Bronchial epithelial cell (primary cell): ENCODE results near the gene PLEKHM1. TPM values are rescaled to one million over a fixed set of nuclear protein-coding genes. Genes with fewer than 3 reads are reported as not detected.
"Not testable (repeated sequence)": the region's sequence is repeated elsewhere in the genome, so short reads cannot be mapped to it uniquely, and the experiment has no call there.

ENCODE experiments used
- DNase-seq: peaks from one replicate; pipeline ENCODE4 v3.0.0-alpha.2; 2010; ENCODE audit warnings: low read depth
- FAIRE-seq: peaks from 2 replicates; lab custom pipeline; 2011; peaks lifted over from hg19 to GRCh38; lab: Jason Lieb, UNC
- H3K27me3 ChIP-seq: 2 replicates; pipeline ENCODE4 v1.5.1; 2011; ENCODE audit warnings: low read length; ENCODE audit not compliant: control insufficient read depth, insufficient read depth
- H3K36me3 ChIP-seq: 2 replicates; pipeline ENCODE4 v1.5.1; 2011; ENCODE audit warnings: low read length; ENCODE audit not compliant: control insufficient read depth, insufficient read depth
- H3K4me3 ChIP-seq: 2 replicates; pipeline ENCODE4 v1.5.1; 2011; ENCODE audit warnings: mild to moderate bottlenecking, low read depth, low read length, control low read depth
- CTCF ChIP-seq: IDR thresholded peaks from 2 replicates; pipeline ENCODE4 v1.5.1; 2011; ENCODE audit warnings: mild to moderate bottlenecking, moderate library complexity, low read length, control low read depth, inconsistent platforms; ENCODE audit not compliant: insufficient read depth, severe bottlenecking
- total RNA-seq: library from RNA; depleted of rRNA; stranded (reverse); fragments of >200 nt; gene quantifications from 2 replicates; pipeline ENCODE4 v1.2.1, GENCODE V29; 2014

The PLEKHM1 gene
- 38.7 and 45.2 TPM in 2 replicates for total RNA-seq

- H3K36me3 ChIP-seq, FAIRE-seq, H3K27me3 ChIP-seq: not testable (repeated sequence)
- peak within 1 kb of the TSS; percentile 61 for H3K4me3 ChIP-seq
- peak; percentile 56 for DNase-seq
Measured at GRCh38 chr17:45490615-45491433, at the start of gene PLEKHM1. TSS of gene PLEKHM1 (minus strand) at chr17:45490721. CDS start at chr17:45482484, 8,237 bp downstream.

GRCh38 chr17:45538168-45538567 lies 47.6 kb upstream of the PLEKHM1 start:
- not testable (repeated sequence) for H3K4me3 ChIP-seq, H3K27me3 ChIP-seq, FAIRE-seq, H3K36me3 ChIP-seq, DNase-seq

- H3K4me3 ChIP-seq, FAIRE-seq, DNase-seq, H3K27me3 ChIP-seq, H3K36me3 ChIP-seq: not testable (repeated sequence)
Measured at GRCh38 chr17:45506072-45506471, 15.6 kb upstream of the PLEKHM1 start.

GRCh38 chr17:45505183-45505582 lies 14.7 kb upstream of the PLEKHM1 start:
- not testable (repeated sequence) for H3K36me3 ChIP-seq, FAIRE-seq, DNase-seq, H3K27me3 ChIP-seq, H3K4me3 ChIP-seq

GRCh38 chr17:45501092-45501707 lies 10.7 kb upstream of the PLEKHM1 start:
- TF ChIP-seq CTCF: peak; percentile 26
- not testable (repeated sequence) for H3K36me3 ChIP-seq, DNase-seq, H3K27me3 ChIP-seq, FAIRE-seq, H3K4me3 ChIP-seq

- H3K36me3 ChIP-seq, H3K4me3 ChIP-seq, DNase-seq, FAIRE-seq, H3K27me3 ChIP-seq: not testable (repeated sequence)
Measured at GRCh38 chr17:45500478-45500877, 10.0 kb upstream of the PLEKHM1 start.

GRCh38 chr17:45499208-45499607 lies 8.7 kb upstream of the PLEKHM1 start:
- not testable (repeated sequence) for H3K27me3 ChIP-seq, H3K4me3 ChIP-seq, DNase-seq, H3K36me3 ChIP-seq, FAIRE-seq

GRCh38 chr17:45498377-45498776 lies 7.9 kb upstream of the PLEKHM1 start:
- H3K36me3 ChIP-seq, FAIRE-seq, DNase-seq, H3K27me3 ChIP-seq, H3K4me3 ChIP-seq: not testable (repeated sequence)

GRCh38 chr17:45497449-45497848 lies 6.9 kb upstream of the PLEKHM1 start:
- not testable (repeated sequence) for H3K36me3 ChIP-seq, H3K4me3 ChIP-seq, DNase-seq, FAIRE-seq, H3K27me3 ChIP-seq

GRCh38 chr17:45496507-45496906 lies 6.0 kb upstream of the PLEKHM1 start:
- not testable (repeated sequence) for FAIRE-seq, H3K27me3 ChIP-seq, H3K4me3 ChIP-seq, DNase-seq, H3K36me3 ChIP-seq

GRCh38 chr17:45494556-45494955 lies 4.0 kb upstream of the PLEKHM1 start:
- H3K36me3 ChIP-seq, H3K27me3 ChIP-seq, FAIRE-seq, DNase-seq, H3K4me3 ChIP-seq: not testable (repeated sequence)

GRCh38 chr17:45492156-45492555 lies 1.6 kb upstream of the PLEKHM1 start:
- FAIRE-seq, H3K4me3 ChIP-seq, H3K36me3 ChIP-seq, DNase-seq, H3K27me3 ChIP-seq: not testable (repeated sequence)

GRCh38 chr17:45490198-45490597 lies 323 bp downstream of the PLEKHM1 start:
- not testable (repeated sequence) for H3K36me3 ChIP-seq, H3K27me3 ChIP-seq, FAIRE-seq
- peak overlapping the region; percentile 61 for H3K4me3 ChIP-seq
- DNase-seq: peak; percentile 27
